Activated B cell treated with CpG ODN at 0.5 μM for 24 hours (primary cell): ENCODE data around the gene ZC3H12D. TPM values are rescaled to one million over a fixed set of nuclear protein-coding genes. Genes with fewer than 3 reads are reported as not detected.
A peak's percentile ranks its signal among the peaks of the same experiment; 100 is the strongest.

ENCODE experiments used
- ATAC-seq: fragments of 200-7000 bp; cut with Tn5 transposase; one replicate; pipeline ENCODE4 v1.10.0; 2021; ENCODE audit warnings: low read depth, mild to moderate bottlenecking, moderate library complexity
- CTCF ChIA-PET: fragments of 350-600 bp; sonication (Branson Sonifier 250); formaldehyde crosslinking; loops from one replicate; lab custom pipeline; 2021; ENCODE audit warnings: antibody characterized with exemption; lab: Charles Lee
- POLR2A ChIA-PET: fragments of 350-600 bp; sonication (Branson Sonifier 250); formaldehyde crosslinking; loops from one replicate; lab custom pipeline; 2021; ENCODE audit warnings: antibody characterized with exemption; lab: Charles Lee
- DNase-seq: peaks from one replicate; pipeline ENCODE4 v3.0.0; 2022
- H3K27ac Mint-ChIP-seq: one replicate; pipeline ENCODE4 v1.8.0; 2020; ENCODE audit warnings: mixed read lengths
- H3K27me3 Mint-ChIP-seq: one replicate; pipeline ENCODE4 v1.8.0; 2021; ENCODE audit warnings: mixed read lengths
- H3K36me3 Mint-ChIP-seq: one replicate; pipeline ENCODE4 v1.8.0; 2021; ENCODE audit warnings: low read depth, mixed read lengths
- H3K4me1 Mint-ChIP-seq: one replicate; pipeline ENCODE4 v1.8.0; 2021; ENCODE audit warnings: mixed read lengths
- H3K4me3 Mint-ChIP-seq: one replicate; pipeline ENCODE4 v1.8.0; 2020; ENCODE audit warnings: mild to moderate bottlenecking, mixed read lengths
- H3K9me3 Mint-ChIP-seq: one replicate; pipeline ENCODE4 v1.8.0; 2020; ENCODE audit warnings: mixed read lengths
- intact Hi-C: fragments of 100-400 bp; cut with micrococcal nuclease; formaldehyde crosslinking; loops from one replicate; pipeline ENCODE4 v1.15.1; 2024
- total RNA-seq: library from RNA; stranded (reverse); gene quantifications from 2 replicates; pipeline ENCODE4 v1.2.3, GENCODE V29; 2022
- TF ChIP-seq, protein P1 (sequence below): fragments of 200-600 bp; IDR thresholded peaks from one replicate; pipeline ENCODE4 v1.8.0; 2022; ENCODE audit warnings: antibody characterized with exemption, mild to moderate bottlenecking

The ZC3H12D gene
- total RNA-seq, 1 donor from 2014 or later, result 225 TPM

GRCh38 chr6:149421132-149421531 lies 63.7 kb downstream of the ZC3H12D start:
- TF ChIP-seq, protein P1, sequence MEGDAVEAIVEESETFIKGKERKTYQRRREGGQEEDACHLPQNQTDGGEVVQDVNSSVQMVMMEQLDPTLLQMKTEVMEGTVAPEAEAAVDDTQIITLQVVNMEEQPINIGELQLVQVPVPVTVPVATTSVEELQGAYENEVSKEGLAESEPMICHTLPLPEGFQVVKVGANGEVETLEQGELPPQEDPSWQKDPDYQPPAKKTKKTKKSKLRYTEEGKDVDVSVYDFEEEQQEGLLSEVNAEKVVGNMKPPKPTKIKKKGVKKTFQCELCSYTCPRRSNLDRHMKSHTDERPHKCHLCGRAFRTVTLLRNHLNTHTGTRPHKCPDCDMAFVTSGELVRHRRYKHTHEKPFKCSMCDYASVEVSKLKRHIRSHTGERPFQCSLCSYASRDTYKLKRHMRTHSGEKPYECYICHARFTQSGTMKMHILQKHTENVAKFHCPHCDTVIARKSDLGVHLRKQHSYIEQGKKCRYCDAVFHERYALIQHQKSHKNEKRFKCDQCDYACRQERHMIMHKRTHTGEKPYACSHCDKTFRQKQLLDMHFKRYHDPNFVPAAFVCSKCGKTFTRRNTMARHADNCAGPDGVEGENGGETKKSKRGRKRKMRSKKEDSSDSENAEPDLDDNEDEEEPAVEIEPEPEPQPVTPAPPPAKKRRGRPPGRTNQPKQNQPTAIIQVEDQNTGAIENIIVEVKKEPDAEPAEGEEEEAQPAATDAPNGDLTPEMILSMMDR, result no peak
- no peaks in the 10 kb centered on the region for H3K36me3 Mint-ChIP-seq
- DNase-seq (no peak), ATAC-seq (no peak)
- no peak overlapping the region for H3K4me3 Mint-ChIP-seq
- peaks cover 2% of the 10 kb centered on the region for H3K4me1 Mint-ChIP-seq
- ChIA-PET CTCF (interaction anchor here (2.0 kb wide), 1 partner anchor 11 kb away, joined by 10 read pairs; no protein-coding TSS in a partner anchor), POLR2A (interaction anchor here (0.7 to 1.3 kb wide), 2 partner anchors 62 to 398 kb away, joined by 3 read pairs; no protein-coding TSS in a partner anchor)
- no peaks in the 10 kb centered on the region for H3K27me3 Mint-ChIP-seq
- intact Hi-C loops, result no loop called here
- H3K9me3 Mint-ChIP-seq, result no peaks in the 10 kb centered on the region
- no peak overlapping the region for H3K27ac Mint-ChIP-seq

- intact Hi-C loops, result no loop called here
- POLR2A ChIA-PET, result no interaction called here
- no peaks in the 10 kb centered on the region for H3K9me3 Mint-ChIP-seq
Observed at GRCh38 chr6:149419696-149420404, 65.0 kb downstream of the ZC3H12D start.

DNA sequence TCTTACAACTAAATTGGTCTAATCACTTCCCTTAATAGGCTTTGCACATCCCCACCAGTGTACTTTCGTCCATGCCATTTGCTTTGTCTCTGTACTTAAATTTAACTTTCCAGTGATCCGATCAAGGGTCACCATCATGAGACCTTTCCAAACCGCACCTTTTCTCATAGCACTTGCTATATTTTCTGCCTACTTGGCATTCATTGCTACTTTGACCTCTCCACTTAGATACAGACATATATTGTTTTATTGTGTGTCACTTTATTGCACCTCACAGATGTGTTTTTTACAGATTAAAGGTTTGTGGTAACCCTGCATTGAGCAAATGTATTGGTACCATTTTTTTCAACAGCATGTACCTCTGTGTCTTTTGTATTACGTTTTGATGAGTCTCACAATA lies 70.0 kb downstream of the ZC3H12D start:
- no peak for ATAC-seq
- H3K27ac Mint-ChIP-seq, result no peak overlapping the region
- TF ChIP-seq, protein P1, result no peak
- no peaks in the 10 kb centered on the region for H3K27me3 Mint-ChIP-seq
- H3K4me3 Mint-ChIP-seq, result no peak overlapping the region
- H3K36me3 Mint-ChIP-seq, result peaks cover 21% of the 10 kb centered on the region
- no peak for DNase-seq
- CTCF ChIA-PET, result no interaction called here
- no peaks in the 10 kb centered on the region for H3K9me3 Mint-ChIP-seq
- H3K4me1 Mint-ChIP-seq, result peaks cover 14% of the 10 kb centered on the region
- intact Hi-C loops, result no loop called here
- POLR2A ChIA-PET, result no interaction called here

More at GRCh38 chr6:149419696-149420404, 65.0 kb downstream of the ZC3H12D start:
- Mint-ChIP-seq H3K36me3 (no peaks in the 10 kb centered on the region), H3K4me1 (peaks cover 2% of the 10 kb centered on the region), H3K4me3 (no peak overlapping the region), H3K27ac (no peak overlapping the region), H3K27me3 (no peaks in the 10 kb centered on the region)
- DNase-seq, result no peak
- TF ChIP-seq, protein P1, result no peak
- CTCF ChIA-PET, result interaction anchor here (0.7 to 2.0 kb wide), 3 partner anchors 12 to 387 kb away, joined by 3 to 10 read pairs (median 3); no protein-coding TSS in a partner anchor
- ATAC-seq, result no peak

GRCh38 chr6:149414009-149414408 lies 70.8 kb downstream of the ZC3H12D start:
- Mint-ChIP-seq H3K36me3 (peaks cover 27% of the 10 kb centered on the region), H3K27ac (peak overlapping the region; percentile 19), H3K4me3 (no peak overlapping the region), H3K9me3 (no peaks in the 10 kb centered on the region), H3K4me1 (peaks cover 12% of the 10 kb centered on the region), H3K27me3 (no peaks in the 10 kb centered on the region)
- ATAC-seq (no peak), DNase-seq (no peak)
- ChIA-PET CTCF (no interaction called here), POLR2A (no interaction called here)
- intact Hi-C loops, result no loop called here
- TF ChIP-seq, protein P1, result no peak

DNA sequence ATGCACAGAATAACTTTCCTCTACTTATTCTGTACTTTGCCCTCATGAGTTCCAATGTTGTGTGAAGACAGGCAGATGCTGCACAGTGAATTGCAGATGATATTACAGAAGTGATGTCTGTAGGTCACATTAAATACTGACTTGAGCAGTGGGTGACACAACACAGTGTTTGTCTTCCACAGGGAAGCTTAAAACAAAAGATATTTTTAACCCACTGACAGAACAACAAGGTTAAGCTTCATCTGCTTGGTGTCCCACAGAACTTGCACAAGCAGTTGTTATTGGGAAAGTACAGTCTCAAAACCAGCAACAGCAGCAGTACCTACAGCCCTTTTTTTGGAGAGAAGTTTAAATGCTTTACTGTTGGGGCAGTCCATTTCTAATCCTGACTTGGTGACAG lies 74.3 kb downstream of the ZC3H12D start:
- ChIA-PET CTCF (no interaction called here), POLR2A (interaction anchor here (1.4 kb wide), 1 partner anchor 93 kb away, joined by 3 read pairs; the partner anchor contains the start of gene TAB2)
- TF ChIP-seq, protein P1, result no peak
- H3K4me1 Mint-ChIP-seq, result peaks cover 12% of the 10 kb centered on the region
- H3K27ac Mint-ChIP-seq, result peak overlapping the region; percentile 41
- intact Hi-C loops, result no loop called here
- ATAC-seq, result no peak
- no peaks in the 10 kb centered on the region for H3K9me3 Mint-ChIP-seq
- H3K36me3 Mint-ChIP-seq, result peaks cover 41% of the 10 kb centered on the region
- no peak for DNase-seq
- no peak overlapping the region for H3K4me3 Mint-ChIP-seq
- no peaks in the 10 kb centered on the region for H3K27me3 Mint-ChIP-seq
